CD4-positive, alpha-beta memory T cell (primary cell): Measurements from ENCODE around the gene COL27A1. TPM values are rescaled to one million over a fixed set of nuclear protein-coding genes. Genes with fewer than 3 reads are reported as not detected.

Experiments
- CTCF ChIA-PET: fragments of 350-600 bp; sonication (Branson Sonifier 250); formaldehyde crosslinking; loops from one replicate; lab custom pipeline; 2021; ENCODE audit warnings: inconsistent platforms; ENCODE audit not compliant: partially characterized antibody; lab: Charles Lee
- POLR2A ChIA-PET: fragments of 350-600 bp; sonication (Branson Sonifier 250); formaldehyde crosslinking; loops from one replicate; lab custom pipeline; 2021; ENCODE audit not compliant: partially characterized antibody; lab: Charles Lee
- DNase-seq, 5 donors: peaks; one replicate each; pipeline versions ENCODE4 v3.0.0 to v3.0.0-alpha.2; 2020 to 2022; ENCODE audit warnings: mixed read lengths in 1 of 5
- H3K27ac ChIP-seq: one replicate; pipeline ENCODE4 v1.7.0; 2013; ENCODE audit warnings: low read depth, low read length
- H3K27me3 ChIP-seq: 2 replicates; pipeline ENCODE4 v1.7.0; 2013; ENCODE audit warnings: mild to moderate bottlenecking, low read length, moderate library complexity; ENCODE audit not compliant: insufficient read depth
- H3K36me3 ChIP-seq: 2 replicates; pipeline ENCODE4 v1.7.0; 2013; ENCODE audit warnings: mild to moderate bottlenecking, low read length, moderate library complexity; ENCODE audit not compliant: insufficient read depth
- H3K4me1 ChIP-seq: 2 replicates; pipeline ENCODE4 v1.7.0; 2013; ENCODE audit warnings: mild to moderate bottlenecking, low read length, moderate library complexity; ENCODE audit not compliant: insufficient read depth
- H3K4me3 ChIP-seq, 2 donors: one replicate each; pipeline ENCODE4 v1.7.0; 2013; ENCODE audit warnings: low read length in 2 of 2, mild to moderate bottlenecking in 1 of 2
- H3K9me3 ChIP-seq, 2 donors: one replicate each; pipeline ENCODE4 v1.7.0; 2013; ENCODE audit warnings: low read length in 2 of 2, control low read depth in 1 of 2; ENCODE audit not compliant: control insufficient read depth in 1 of 2
- H3K27ac Mint-ChIP-seq, 7 donors: one replicate each; pipeline ENCODE4 v1.8.0; 2020 to 2021; ENCODE audit warnings: mixed read lengths in 7 of 7, mild to moderate bottlenecking in 6 of 7, inconsistent platforms in 3 of 7, moderate library complexity in 3 of 7
- H3K27me3 Mint-ChIP-seq, 2 donors: one replicate each; pipeline ENCODE4 v1.8.0; 2020 to 2021; ENCODE audit warnings: mixed read lengths in 2 of 2
- H3K36me3 Mint-ChIP-seq, 2 donors: one replicate each; pipeline ENCODE4 v1.8.0; 2020 to 2021; ENCODE audit warnings: mixed read lengths in 2 of 2, inconsistent platforms in 1 of 2, mild to moderate bottlenecking in 1 of 2
- H3K4me1 Mint-ChIP-seq, 4 donors: one replicate each; pipeline ENCODE4 v1.8.0; 2020 to 2021; ENCODE audit warnings: mixed read lengths in 4 of 4, mild to moderate bottlenecking in 1 of 4
- H3K4me3 Mint-ChIP-seq, 8 donors: one replicate each; pipeline ENCODE4 v1.8.0; 2020 to 2021; ENCODE audit warnings: mixed read lengths in 8 of 8, mild to moderate bottlenecking in 7 of 8, moderate library complexity in 6 of 8, inconsistent platforms in 3 of 8
- H3K9me3 Mint-ChIP-seq, 8 donors: one replicate each; pipeline ENCODE4 v1.8.0; 2020 to 2021; ENCODE audit warnings: mixed read lengths in 8 of 8, mild to moderate bottlenecking in 5 of 8, inconsistent platforms in 3 of 8, moderate library complexity in 1 of 8
- intact Hi-C: fragments of 100-400 bp; cut with micrococcal nuclease; formaldehyde crosslinking; loops from one replicate; pipeline ENCODE4 v1.15.1; 2023
- polyA plus RNA-seq, 2 donors: library from polyadenylated mRNA; unstranded; fragments of 300-500 nt; fragmentation: Illumina TruSeq; gene quantifications; one replicate each; pipeline ENCODE4 v1.2.3, GENCODE V29; 2021
- total RNA-seq, 2 experiments: library from RNA; stranded (reverse); gene quantifications; one replicate each; pipeline ENCODE4 v1.2.3, GENCODE V29; 2021

Gene COL27A1
- total and polyA plus RNA-seq, 4 experiments from 2014 or later: 1.3 TPM; not detected in 2

- Mint-ChIP-seq H3K36me3 (no peaks in the 10 kb centered on the region), H3K27ac (no peak overlapping the region), H3K9me3 (no peaks in the 10 kb centered on the region), H3K27me3 (no peaks in the 10 kb centered on the region), H3K4me1 (no peaks in the 10 kb centered on the region), H3K4me3 (no peak overlapping the region)
- CTCF ChIA-PET: no interaction called here
- Histone ChIP-seq H3K27me3 (no peaks in the 10 kb centered on the region), H3K4me3 (no peak overlapping the region), H3K36me3 (no peaks in the 10 kb centered on the region), H3K9me3 (no peaks in the 10 kb centered on the region), H3K4me1 (no peaks in the 10 kb centered on the region), H3K27ac (no peak overlapping the region)
- no peak for DNase-seq
- POLR2A ChIA-PET: no interaction called here
- intact Hi-C loops: no loop called here
Measured at GRCh38 chr9:114212826-114213225, 57.5 kb downstream of the COL27A1 start.

- no peak overlapping the region for H3K4me3 Mint-ChIP-seq
- no peak overlapping the region for H3K27ac ChIP-seq
- ChIA-PET POLR2A (no interaction called here), CTCF (no interaction called here)
- no peaks in the 10 kb centered on the region for H3K9me3 ChIP-seq
- H3K27me3 ChIP-seq: no peaks in the 10 kb centered on the region
- H3K27me3 Mint-ChIP-seq: no peaks in the 10 kb centered on the region
- H3K36me3 Mint-ChIP-seq: no peaks in the 10 kb centered on the region
- H3K27ac Mint-ChIP-seq: no peak overlapping the region
- no peaks in the 10 kb centered on the region for H3K9me3 Mint-ChIP-seq
- H3K4me3 ChIP-seq: no peak overlapping the region
- intact Hi-C loops: no loop called here
- H3K36me3 ChIP-seq: no peaks in the 10 kb centered on the region
- no peaks in the 10 kb centered on the region for H3K4me1 ChIP-seq
- no peak for DNase-seq
- no peaks in the 10 kb centered on the region for H3K4me1 Mint-ChIP-seq
Measured at GRCh38 chr9:114213566-114213965, 58.2 kb downstream of the COL27A1 start.

- H3K27me3 Mint-ChIP-seq: no peaks in the 10 kb centered on the region
- no peak overlapping the region for H3K27ac Mint-ChIP-seq
- ChIA-PET CTCF (no interaction called here), POLR2A (no interaction called here)
- no peak for DNase-seq
- Histone ChIP-seq H3K4me1 (no peaks in the 10 kb centered on the region), H3K27me3 (no peaks in the 10 kb centered on the region), H3K4me3 (no peak overlapping the region), H3K9me3 (no peaks in the 10 kb centered on the region), H3K36me3 (no peaks in the 10 kb centered on the region), H3K27ac (no peak overlapping the region)
- H3K36me3 Mint-ChIP-seq: no peaks in the 10 kb centered on the region
- no peak overlapping the region for H3K4me3 Mint-ChIP-seq
- intact Hi-C loops: no loop called here
- no peaks in the 10 kb centered on the region for H3K4me1 Mint-ChIP-seq
- H3K9me3 Mint-ChIP-seq: no peaks in the 10 kb centered on the region
Measured at GRCh38 chr9:114214181-114214580, 58.8 kb downstream of the COL27A1 start.

- Mint-ChIP-seq H3K4me3 (no peak overlapping the region), H3K27ac (no peak overlapping the region), H3K9me3 (no peaks in the 10 kb centered on the region), H3K27me3 (no peaks in the 10 kb centered on the region), H3K4me1 (no peaks in the 10 kb centered on the region), H3K36me3 (no peaks in the 10 kb centered on the region)
- H3K9me3 ChIP-seq: no peaks in the 10 kb centered on the region
- no peaks in the 10 kb centered on the region for H3K36me3 ChIP-seq
- ChIA-PET POLR2A (no interaction called here), CTCF (no interaction called here)
- DNase-seq: no peak
- no peaks in the 10 kb centered on the region for H3K4me1 ChIP-seq
- H3K27ac ChIP-seq: no peak overlapping the region
- intact Hi-C loops: no loop called here
- H3K4me3 ChIP-seq: no peak overlapping the region
- H3K27me3 ChIP-seq: no peaks in the 10 kb centered on the region
Measured at GRCh38 chr9:114214686-114215414, 59.5 kb downstream of the COL27A1 start.

- Histone ChIP-seq H3K27me3 (no peaks in the 10 kb centered on the region), H3K4me3 (no peak overlapping the region), H3K4me1 (no peaks in the 10 kb centered on the region), H3K9me3 (no peaks in the 10 kb centered on the region), H3K36me3 (no peaks in the 10 kb centered on the region), H3K27ac (no peak overlapping the region)
- no peaks in the 10 kb centered on the region for H3K4me1 Mint-ChIP-seq
- H3K9me3 Mint-ChIP-seq: no peaks in the 10 kb centered on the region
- H3K4me3 Mint-ChIP-seq: no peak overlapping the region
- no peak overlapping the region for H3K27ac Mint-ChIP-seq
- POLR2A ChIA-PET: no interaction called here
- DNase-seq: no peak
- peaks cover 0 to 2% of the 10 kb centered on the region in 2 donors for H3K27me3 Mint-ChIP-seq
- CTCF ChIA-PET: no interaction called here
- intact Hi-C loops: no loop called here
- H3K36me3 Mint-ChIP-seq: no peaks in the 10 kb centered on the region
Measured at GRCh38 chr9:114216081-114216480, 60.7 kb downstream of the COL27A1 start.

- no peaks in the 10 kb centered on the region for H3K27me3 ChIP-seq
- DNase-seq: no peak
- Mint-ChIP-seq H3K27ac (no peak overlapping the region), H3K4me1 (no peaks in the 10 kb centered on the region), H3K9me3 (no peaks in the 10 kb centered on the region), H3K27me3 (peaks cover 0 to 2% of the 10 kb centered on the region in 2 donors), H3K4me3 (no peak overlapping the region), H3K36me3 (no peaks in the 10 kb centered on the region)
- no peak overlapping the region for H3K4me3 ChIP-seq
- H3K9me3 ChIP-seq: no peaks in the 10 kb centered on the region
- intact Hi-C loops: no loop called here
- ChIA-PET CTCF (no interaction called here), POLR2A (no interaction called here)
- H3K36me3 ChIP-seq: no peaks in the 10 kb centered on the region
- no peak overlapping the region for H3K27ac ChIP-seq
- H3K4me1 ChIP-seq: no peaks in the 10 kb centered on the region
Measured at GRCh38 chr9:114216976-114217375, 61.6 kb downstream of the COL27A1 start.

GRCh38 chr9:114218264-114219120 lies 63.2 kb downstream of the COL27A1 start:
- Mint-ChIP-seq H3K9me3 (no peaks in the 10 kb centered on the region), H3K4me1 (no peaks in the 10 kb centered on the region), H3K27ac (no peak overlapping the region), H3K27me3 (peaks cover 0 to 2% of the 10 kb centered on the region in 2 donors), H3K4me3 (no peak overlapping the region), H3K36me3 (no peaks in the 10 kb centered on the region)
- no peaks in the 10 kb centered on the region for H3K27me3 ChIP-seq
- POLR2A ChIA-PET: interaction anchor here (0.7 kb wide), 1 partner anchor 14 kb away, joined by 3 read pairs; no protein-coding TSS in a partner anchor
- H3K4me1 ChIP-seq: no peaks in the 10 kb centered on the region
- H3K27ac ChIP-seq: no peak overlapping the region
- DNase-seq: no peak
- H3K36me3 ChIP-seq: no peaks in the 10 kb centered on the region
- intact Hi-C loops: no loop called here
- CTCF ChIA-PET: no interaction called here
- no peak overlapping the region for H3K4me3 ChIP-seq
- no peaks in the 10 kb centered on the region for H3K9me3 ChIP-seq
